Activated B cell treated with CpG ODN at 0.5 μM for 24 hours (primary cell): Measurements from ENCODE around the gene PICALM. TPM values are rescaled to one million over a fixed set of nuclear protein-coding genes. Genes with fewer than 3 reads are reported as not detected.

Experiments used
- ATAC-seq: fragments of 200-7000 bp; cut with Tn5 transposase; one replicate; pipeline ENCODE4 v1.10.0; 2021; ENCODE audit warnings: low read depth, mild to moderate bottlenecking, moderate library complexity
- CTCF ChIA-PET: fragments of 350-600 bp; sonication (Branson Sonifier 250); formaldehyde crosslinking; loops from one replicate; lab custom pipeline; 2021; ENCODE audit warnings: antibody characterized with exemption; lab: Charles Lee
- POLR2A ChIA-PET: fragments of 350-600 bp; sonication (Branson Sonifier 250); formaldehyde crosslinking; loops from one replicate; lab custom pipeline; 2021; ENCODE audit warnings: antibody characterized with exemption; lab: Charles Lee
- DNase-seq: peaks from one replicate; pipeline ENCODE4 v3.0.0; 2022
- H3K27ac Mint-ChIP-seq: one replicate; pipeline ENCODE4 v1.8.0; 2020; ENCODE audit warnings: mixed read lengths
- H3K27me3 Mint-ChIP-seq: one replicate; pipeline ENCODE4 v1.8.0; 2021; ENCODE audit warnings: mixed read lengths
- H3K36me3 Mint-ChIP-seq: one replicate; pipeline ENCODE4 v1.8.0; 2021; ENCODE audit warnings: low read depth, mixed read lengths
- H3K4me1 Mint-ChIP-seq: one replicate; pipeline ENCODE4 v1.8.0; 2021; ENCODE audit warnings: mixed read lengths
- H3K4me3 Mint-ChIP-seq: one replicate; pipeline ENCODE4 v1.8.0; 2020; ENCODE audit warnings: mild to moderate bottlenecking, mixed read lengths
- H3K9me3 Mint-ChIP-seq: one replicate; pipeline ENCODE4 v1.8.0; 2020; ENCODE audit warnings: mixed read lengths
- intact Hi-C: fragments of 100-400 bp; cut with micrococcal nuclease; formaldehyde crosslinking; loops from one replicate; pipeline ENCODE4 v1.15.1; 2024
- total RNA-seq: library from RNA; stranded (reverse); gene quantifications from 2 replicates; pipeline ENCODE4 v1.2.3, GENCODE V29; 2022
- TF ChIP-seq, protein P1 (sequence below): fragments of 200-600 bp; IDR thresholded peaks from one replicate; pipeline ENCODE4 v1.8.0; 2022; ENCODE audit warnings: antibody characterized with exemption, mild to moderate bottlenecking

The PICALM gene
- total RNA-seq, 1 donor from 2014 or later: 139 TPM

GRCh38 chr11:86046116-86046515 is 22.8 kb downstream of the PICALM start:
- H3K27me3 Mint-ChIP-seq: no peaks in the 10 kb centered on the region
- TF ChIP-seq, protein P1, sequence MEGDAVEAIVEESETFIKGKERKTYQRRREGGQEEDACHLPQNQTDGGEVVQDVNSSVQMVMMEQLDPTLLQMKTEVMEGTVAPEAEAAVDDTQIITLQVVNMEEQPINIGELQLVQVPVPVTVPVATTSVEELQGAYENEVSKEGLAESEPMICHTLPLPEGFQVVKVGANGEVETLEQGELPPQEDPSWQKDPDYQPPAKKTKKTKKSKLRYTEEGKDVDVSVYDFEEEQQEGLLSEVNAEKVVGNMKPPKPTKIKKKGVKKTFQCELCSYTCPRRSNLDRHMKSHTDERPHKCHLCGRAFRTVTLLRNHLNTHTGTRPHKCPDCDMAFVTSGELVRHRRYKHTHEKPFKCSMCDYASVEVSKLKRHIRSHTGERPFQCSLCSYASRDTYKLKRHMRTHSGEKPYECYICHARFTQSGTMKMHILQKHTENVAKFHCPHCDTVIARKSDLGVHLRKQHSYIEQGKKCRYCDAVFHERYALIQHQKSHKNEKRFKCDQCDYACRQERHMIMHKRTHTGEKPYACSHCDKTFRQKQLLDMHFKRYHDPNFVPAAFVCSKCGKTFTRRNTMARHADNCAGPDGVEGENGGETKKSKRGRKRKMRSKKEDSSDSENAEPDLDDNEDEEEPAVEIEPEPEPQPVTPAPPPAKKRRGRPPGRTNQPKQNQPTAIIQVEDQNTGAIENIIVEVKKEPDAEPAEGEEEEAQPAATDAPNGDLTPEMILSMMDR: no peak
- intact Hi-C loops: loop anchor here (10.0 kb wide), 1 partner anchor 191 kb away; the partner anchor contains the start of gene CCDC83
- no peak for DNase-seq
- no peak for ATAC-seq
- H3K9me3 Mint-ChIP-seq: no peaks in the 10 kb centered on the region
- H3K4me1 Mint-ChIP-seq: peaks cover 92% of the 10 kb centered on the region
- H3K4me3 Mint-ChIP-seq: no peak overlapping the region
- peaks cover 5% of the 10 kb centered on the region for H3K36me3 Mint-ChIP-seq
- CTCF ChIA-PET: interaction anchor here (1.0 kb wide), 1 partner anchor 147 kb away, joined by 5 read pairs; no protein-coding TSS in a partner anchor
- POLR2A ChIA-PET: interaction anchor here (0.7 to 1.6 kb wide), 4 partner anchors 22 to 174 kb away, joined by 3 to 6 read pairs (median 4); partner anchors contain the start of gene PICALM
- H3K27ac Mint-ChIP-seq: peak overlapping the region; percentile 54

DNA sequence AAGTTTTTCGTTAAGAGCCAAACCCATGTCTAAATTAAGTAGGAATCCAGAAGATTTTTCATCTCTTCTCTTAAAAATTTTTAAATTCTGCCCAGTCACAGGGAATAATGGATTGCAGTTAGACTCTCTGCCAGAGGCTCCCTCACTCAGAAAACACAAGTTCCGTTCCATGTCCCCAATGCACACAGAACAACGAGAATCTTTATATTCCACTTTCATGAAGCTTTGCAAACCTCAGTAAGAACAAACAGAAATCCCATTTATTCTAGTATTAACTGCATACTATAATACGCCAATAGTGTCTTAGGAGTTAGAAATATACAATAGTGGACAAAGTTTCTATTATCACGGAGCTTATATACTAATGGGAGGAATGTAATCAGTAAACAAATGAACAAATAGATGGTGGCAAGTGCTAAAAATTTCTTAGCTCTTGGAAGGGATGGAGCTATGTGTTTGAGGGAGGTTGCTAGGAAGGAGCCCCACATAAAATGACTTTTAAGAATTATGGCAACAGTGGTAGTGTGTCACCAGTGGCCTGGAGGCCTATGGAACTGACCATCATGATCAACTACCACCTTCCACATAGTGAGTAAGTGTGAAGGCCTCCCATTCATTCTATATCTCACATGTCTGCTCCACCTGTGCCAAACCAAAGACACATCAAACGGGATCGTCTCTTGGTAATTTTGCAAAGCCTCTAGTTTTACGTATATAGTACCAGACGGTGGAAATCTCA is 24.9 kb downstream of the PICALM start:
- H3K36me3 Mint-ChIP-seq: peaks cover 6% of the 10 kb centered on the region
- H3K27me3 Mint-ChIP-seq: no peaks in the 10 kb centered on the region
- peak overlapping the region; percentile 51 for H3K27ac Mint-ChIP-seq
- ATAC-seq (no peak), DNase-seq (no peak)
- H3K4me1 Mint-ChIP-seq: peaks cover 87% of the 10 kb centered on the region
- POLR2A ChIA-PET: interaction anchor here (3.1 kb wide), 1 partner anchor 25 kb away, joined by 22 read pairs; the partner anchor contains the start of gene PICALM
- TF ChIP-seq, protein P1: no peak
- CTCF ChIA-PET: interaction anchor here (0.8 to 4.9 kb wide), 6 partner anchors 24 to 248 kb away, joined by 3 to 87 read pairs (median 6); partner anchors contain the start of gene PICALM
- no peaks in the 10 kb centered on the region for H3K9me3 Mint-ChIP-seq
- peak overlapping the region; percentile 24 for H3K4me3 Mint-ChIP-seq
- intact Hi-C loops: loop anchor here (2.0 to 10.0 kb wide), 2 partner anchors 73 to 189 kb away; partner anchors contain the start of gene CCDC83

DNA sequence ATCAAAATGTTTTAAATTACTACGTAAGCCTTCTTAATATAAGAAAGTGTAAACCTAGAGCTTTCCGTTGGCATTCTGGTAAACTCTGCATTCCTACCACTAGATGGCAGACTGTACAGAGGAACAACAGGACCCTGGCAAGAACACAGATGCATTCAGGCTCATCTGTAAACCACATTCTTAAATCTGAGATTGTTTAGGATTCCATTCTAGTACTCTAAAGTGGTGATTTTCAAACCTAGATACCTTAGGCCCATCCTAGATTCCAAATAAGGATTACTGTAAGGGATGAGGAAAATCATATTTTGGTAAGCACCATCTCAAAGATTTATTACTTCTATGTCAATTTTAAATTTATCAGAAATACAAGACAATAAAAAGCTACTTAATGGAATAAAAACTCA is 26.9 kb downstream of the PICALM start:
- DNase-seq (no peak), ATAC-seq (peak; percentile 91)
- ChIA-PET POLR2A (interaction anchor here (1.0 to 3.1 kb wide), 8 partner anchors 27 to 261 kb away, joined by 3 to 22 read pairs (median 4); partner anchors contain the start of genes EED and PICALM), CTCF (interaction anchor here (0.5 to 4.9 kb wide), 44 partner anchors 9 to 400 kb away, joined by 3 to 87 read pairs (median 4); partner anchors contain the start of genes CCDC83, HIKESHI and PICALM)
- intact Hi-C loops: loop anchor here (1.0 to 10.0 kb wide), 11 partner anchors 15 to 250 kb away; partner anchors contain the start of genes CCDC83 and PICALM
- peak overlapping the region; percentile 6 for H3K4me3 Mint-ChIP-seq
- peak overlapping the region; percentile 19 for H3K27ac Mint-ChIP-seq
- TF ChIP-seq, protein P1: no peak
- peaks cover 6% of the 10 kb centered on the region for H3K36me3 Mint-ChIP-seq
- peaks cover 71% of the 10 kb centered on the region for H3K4me1 Mint-ChIP-seq
- no peaks in the 10 kb centered on the region for H3K9me3 Mint-ChIP-seq
- H3K27me3 Mint-ChIP-seq: no peaks in the 10 kb centered on the region

GRCh38 chr11:86040919-86041850 is 27.7 kb downstream of the PICALM start:
- intact Hi-C loops: loop anchor here (2.0 to 10.0 kb wide), 2 partner anchors 14 to 186 kb away; partner anchors contain the start of gene CCDC83
- ATAC-seq (no peak), DNase-seq (no peak)
- no peaks in the 10 kb centered on the region for H3K9me3 Mint-ChIP-seq
- POLR2A ChIA-PET: interaction anchor here (1.0 to 3.1 kb wide), 7 partner anchors 27 to 262 kb away, joined by 3 to 22 read pairs (median 4); partner anchors contain the start of genes EED and PICALM
- peaks cover 9% of the 10 kb centered on the region for H3K36me3 Mint-ChIP-seq
- TF ChIP-seq, protein P1: no peak
- H3K27me3 Mint-ChIP-seq: no peaks in the 10 kb centered on the region
- H3K27ac Mint-ChIP-seq: peak overlapping the region; percentile 50
- no peak overlapping the region for H3K4me3 Mint-ChIP-seq
- H3K4me1 Mint-ChIP-seq: peaks cover 68% of the 10 kb centered on the region
- CTCF ChIA-PET: interaction anchor here (0.5 to 4.9 kb wide), 43 partner anchors 9 to 401 kb away, joined by 3 to 87 read pairs (median 4); partner anchors contain the start of genes CCDC83, HIKESHI and PICALM
